Fibroblast of lung (primary cell): ENCODE results near the gene IDI1. TPM values are rescaled to one million over a fixed set of nuclear protein-coding genes. Genes with fewer than 3 reads are reported as not detected.

Source experiments
- DNase-seq, 2 donors: peaks; one replicate each; pipeline versions ENCODE4 v3.0.0 to v3.0.0-alpha.2; 2010; ENCODE audit warnings: low read depth in 2 of 2
- H2AFZ ChIP-seq: 2 replicates; pipeline ENCODE4 v1.5.1; 2012; ENCODE audit warnings: low read length, control low read depth, inconsistent platforms
- H3K27ac ChIP-seq: 2 replicates; pipeline ENCODE4 v1.5.1; 2011; ENCODE audit warnings: low read length, control low read depth; ENCODE audit not compliant: insufficient read depth
- H3K27me3 ChIP-seq: 2 replicates; pipeline ENCODE4 v1.5.1; 2011; ENCODE audit warnings: mild to moderate bottlenecking, low read length; ENCODE audit not compliant: control insufficient read depth, insufficient read depth
- H3K36me3 ChIP-seq: 2 replicates; pipeline ENCODE4 v1.5.1; 2011; ENCODE audit warnings: low read length; ENCODE audit not compliant: control insufficient read depth, insufficient read depth
- H3K4me1 ChIP-seq: 2 replicates; pipeline ENCODE4 v1.5.1; 2011; ENCODE audit warnings: low read length; ENCODE audit not compliant: control insufficient read depth, insufficient read depth; ENCODE audit errors: extremely low read depth
- H3K4me2 ChIP-seq: 2 replicates; pipeline ENCODE4 v1.5.1; 2011; ENCODE audit warnings: low read length, control low read depth; ENCODE audit not compliant: insufficient read depth; ENCODE audit errors: extremely low read depth
- H3K4me3 ChIP-seq, 4 experiments: fragments of 200-600 bp in 1 of 4; sonication (generic) in 1 of 4; replicated peaks in 1 of 4; 2 replicates each; pipeline ENCODE4 v1.5.1; 2011 to 2016; ENCODE audit warnings: low read length in 4 of 4, low read depth in 3 of 4, mild to moderate bottlenecking in 3 of 4, control low read depth in 2 of 4, inconsistent platforms in 1 of 4, mixed read lengths in 1 of 4; ENCODE audit not compliant: insufficient read depth in 1 of 4; ENCODE audit errors: control extremely low read depth in 1 of 4
- H3K79me2 ChIP-seq: 2 replicates; pipeline ENCODE4 v1.5.1; 2012; ENCODE audit warnings: mild to moderate bottlenecking, low read length, inconsistent platforms; ENCODE audit not compliant: control insufficient read depth, insufficient read depth
- H3K9ac ChIP-seq: 2 replicates; pipeline ENCODE4 v1.5.1; 2011; ENCODE audit warnings: mild to moderate bottlenecking, low read length, control low read depth; ENCODE audit not compliant: insufficient read depth
- H3K9me3 ChIP-seq: 2 replicates; pipeline ENCODE4 v1.5.1; 2012; ENCODE audit warnings: low read depth, low read length; ENCODE audit not compliant: control insufficient read depth, insufficient read depth
- H4K20me1 ChIP-seq: 2 replicates; pipeline ENCODE4 v1.5.1; 2011; ENCODE audit warnings: low read length; ENCODE audit not compliant: control insufficient read depth, insufficient read depth; ENCODE audit errors: extremely low read depth
- CTCF ChIP-seq, 2 donors: IDR thresholded peaks in 1 of 2; conservative IDR thresholded peaks in 1 of 2; 1 replicate in 1 of 2; 2 replicates in 1 of 2; pipeline ENCODE4 v1.5.1; 2011 to 2012; ENCODE audit warnings: low read length in 2 of 2, control low read depth in 1 of 2, inconsistent platforms in 1 of 2, low read depth in 1 of 2, mild to moderate bottlenecking in 1 of 2
- EZH2 ChIP-seq: IDR thresholded peaks from 2 replicates; pipeline ENCODE4 v1.5.1; 2012; ENCODE audit warnings: low read length, control low read depth, mild to moderate bottlenecking; ENCODE audit errors: missing control alignments
- polyA plus RNA-seq, 2 donors: library from polyadenylated mRNA; depleted of rRNA in 1 of 2; stranded (reverse) in 1 of 2; unstranded in 1 of 2; fragments of >200 nt; gene quantifications; 2 replicates each; pipeline ENCODE4 v1.2.1, GENCODE V29; 2011 to 2012; ENCODE audit warnings: missing spikeins in 1 of 2
- total RNA-seq: library from RNA; depleted of rRNA; stranded (reverse); fragments of >200 nt; gene quantifications from 2 replicates; pipeline ENCODE4 v1.2.1, GENCODE V29; 2014

The IDI1 gene
- total and polyA plus RNA-seq, 2 donors (not counting 1 experiment from before 2014, with no cell fraction given), result 156 to 202 TPM

GRCh38 chr10:1003884-1004670 is 44.8 kb downstream of the IDI1 start:
- Histone ChIP-seq H3K9ac (no peak overlapping the region), H4K20me1 (no peaks in the 10 kb centered on the region), H3K27ac (no peak overlapping the region), H3K79me2 (peaks cover 15% of the 10 kb centered on the region), H3K36me3 (peaks cover 28% of the 10 kb centered on the region), H3K4me3 (no peak overlapping the region), H3K4me1 (no peaks in the 10 kb centered on the region), H3K27me3 (no peaks in the 10 kb centered on the region), H3K4me2 (no peak overlapping the region), H3K9me3 (no peaks in the 10 kb centered on the region), H2AFZ (no peak overlapping the region)
- no peak for TF ChIP-seq EZH2
- TF ChIP-seq CTCF (conservative IDR thresholded peaks at IDR 0.05 in 1 of 2, IDR thresholded peaks at IDR 0.05 in 1 of 2; ENCODE audit: low read depth in 1 of 2, low read length in 2 of 2), result no peak
- no peak for DNase-seq

DNA sequence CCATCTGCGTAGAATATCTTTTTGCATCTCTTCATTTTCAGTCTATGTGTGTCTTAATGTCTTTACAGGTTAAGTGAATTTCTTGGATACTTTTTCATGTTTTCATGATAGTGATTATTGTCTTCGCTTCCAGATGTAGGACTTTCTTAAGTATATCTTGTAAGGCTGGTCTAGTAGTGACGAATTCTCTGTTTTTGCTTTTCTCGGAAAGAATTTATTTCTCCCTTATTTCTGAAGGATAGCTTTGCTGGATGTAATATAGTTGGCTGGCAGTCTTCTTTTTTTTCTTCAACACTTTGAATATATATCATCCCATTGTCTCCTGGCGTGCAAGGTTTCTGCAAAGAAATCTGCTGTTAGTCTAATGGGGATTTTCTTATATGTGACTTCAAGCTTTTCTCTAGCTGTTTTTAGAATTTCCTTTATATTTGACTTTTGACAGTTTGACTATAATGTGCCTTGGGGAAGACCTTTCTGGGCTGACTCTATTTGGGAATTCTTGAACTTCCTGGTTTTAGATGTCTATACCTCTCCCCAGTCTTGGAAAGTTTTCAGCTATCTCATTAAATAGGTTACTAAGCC is 46.4 kb downstream of the IDI1 start:
- Histone ChIP-seq H3K4me1 (no peaks in the 10 kb centered on the region), H4K20me1 (no peaks in the 10 kb centered on the region), H3K36me3 (peaks cover 31% of the 10 kb centered on the region), H3K27me3 (no peaks in the 10 kb centered on the region), H3K79me2 (peaks cover 17% of the 10 kb centered on the region), H3K4me3 (no peak overlapping the region), H3K4me2 (no peak overlapping the region), H3K27ac (no peak overlapping the region), H2AFZ (no peak overlapping the region), H3K9ac (no peak overlapping the region), H3K9me3 (no peaks in the 10 kb centered on the region)
- DNase-seq, result peak in 1 of 2 donors; percentile 20
- TF ChIP-seq CTCF (conservative IDR thresholded peaks at IDR 0.05 in 1 of 2, IDR thresholded peaks at IDR 0.05 in 1 of 2; ENCODE audit: low read depth in 1 of 2, low read length in 2 of 2) (no peak), EZH2 (no peak)

DNA sequence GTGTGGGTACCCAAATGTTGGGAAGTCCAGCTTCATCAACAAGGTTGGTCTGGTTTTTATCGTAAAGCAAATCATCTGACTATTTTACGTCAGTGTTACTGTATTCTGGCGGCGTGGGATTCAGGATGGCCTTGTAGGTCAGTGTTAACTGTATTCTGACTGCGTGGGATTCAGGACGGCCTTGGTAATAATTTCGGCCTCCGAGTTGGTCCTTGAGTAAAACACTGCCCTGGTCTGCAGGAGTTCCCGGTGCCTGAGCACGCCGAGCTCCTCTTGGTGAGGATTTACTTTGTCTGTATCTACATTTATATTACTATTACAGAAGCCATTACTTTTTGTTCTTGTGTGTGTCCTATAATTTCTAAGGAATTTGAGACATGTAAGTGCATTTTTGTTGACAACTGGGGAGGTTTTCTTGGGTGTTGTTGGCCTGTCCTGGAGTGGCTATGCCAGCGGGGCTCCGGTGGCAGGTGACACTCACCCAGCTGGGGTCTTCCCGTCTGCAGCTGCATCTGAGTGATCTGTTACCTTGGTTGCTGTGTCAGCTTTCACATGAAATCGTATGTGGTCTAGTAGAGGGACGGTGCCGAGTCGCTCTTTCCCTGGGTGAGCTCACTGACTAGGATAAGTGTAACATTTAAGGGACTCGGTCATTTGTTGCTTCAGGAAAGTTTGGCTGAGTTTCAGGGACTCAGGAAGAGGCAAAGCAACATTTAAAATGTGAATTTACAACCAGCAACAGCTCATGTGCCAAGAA is 51.5 kb downstream of the IDI1 start:
- H3K4me3 ChIP-seq, result no peak overlapping the region
- H3K79me2 ChIP-seq, result peaks cover 37% of the 10 kb centered on the region
- no peak for TF ChIP-seq CTCF (conservative IDR thresholded peaks at IDR 0.05 in 1 of 2, IDR thresholded peaks at IDR 0.05 in 1 of 2; ENCODE audit: low read depth in 1 of 2, low read length in 2 of 2)
- no peak for TF ChIP-seq EZH2
- no peaks in the 10 kb centered on the region for H4K20me1 ChIP-seq
- no peak overlapping the region for H3K27ac ChIP-seq
- H3K9me3 ChIP-seq, result no peaks in the 10 kb centered on the region
- peaks cover 26% of the 10 kb centered on the region for H3K36me3 ChIP-seq
- no peak overlapping the region for H2AFZ ChIP-seq
- no peak for DNase-seq
- H3K4me1 ChIP-seq, result no peaks in the 10 kb centered on the region
- H3K27me3 ChIP-seq, result no peaks in the 10 kb centered on the region
- H3K4me2 ChIP-seq, result no peak overlapping the region
- no peak overlapping the region for H3K9ac ChIP-seq
